Measurements from ENCODE around the gene AQP12A.

The AQP12A gene

DNA sequence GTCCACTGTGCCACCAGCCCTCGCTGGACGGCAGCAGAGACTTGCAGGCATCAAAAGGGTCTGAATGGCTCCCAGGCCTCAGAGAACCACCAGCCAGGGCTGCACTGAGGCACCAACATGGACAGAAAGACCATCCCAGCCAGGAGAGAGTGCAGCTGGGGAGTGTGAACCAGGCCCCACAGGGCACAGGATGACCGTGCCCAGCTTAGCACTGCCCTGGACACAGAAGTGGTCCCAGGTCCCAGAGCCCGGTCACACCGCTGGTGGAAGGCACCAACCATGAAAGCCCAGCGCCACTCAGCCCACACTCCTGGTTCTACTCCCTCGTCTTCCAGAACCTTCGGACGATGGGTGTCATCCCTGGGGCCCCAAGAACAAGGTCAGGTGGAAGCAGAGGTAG, 20.5 kb downstream of the AQP12A start:
- Histone ChIP-seq H3K27ac (ENCODE audit: low read depth, low read length, severe bottlenecking) (no peak overlapping the region), H3K4me3 (ENCODE audit: extremely low read depth, insufficient read depth, low read length, poor library complexity, severe bottlenecking) (no peak overlapping the region), H3K9me3 (ENCODE audit: control insufficient read depth, low read length) (no peaks in the 10 kb centered on the region), H3K36me3 (ENCODE audit: control insufficient read depth, insufficient read depth, low read length) (no peaks in the 10 kb centered on the region), H3K4me1 (ENCODE audit: control insufficient read depth, insufficient read depth, low read length, poor library complexity, severe bottlenecking) (no peaks in the 10 kb centered on the region)
- WGBS, 2 experiments (ENCODE audit: insufficient coverage in 2 of 2), result 87 to 90% methylated on average over 9 of the region's 9 CpGs

DNA sequence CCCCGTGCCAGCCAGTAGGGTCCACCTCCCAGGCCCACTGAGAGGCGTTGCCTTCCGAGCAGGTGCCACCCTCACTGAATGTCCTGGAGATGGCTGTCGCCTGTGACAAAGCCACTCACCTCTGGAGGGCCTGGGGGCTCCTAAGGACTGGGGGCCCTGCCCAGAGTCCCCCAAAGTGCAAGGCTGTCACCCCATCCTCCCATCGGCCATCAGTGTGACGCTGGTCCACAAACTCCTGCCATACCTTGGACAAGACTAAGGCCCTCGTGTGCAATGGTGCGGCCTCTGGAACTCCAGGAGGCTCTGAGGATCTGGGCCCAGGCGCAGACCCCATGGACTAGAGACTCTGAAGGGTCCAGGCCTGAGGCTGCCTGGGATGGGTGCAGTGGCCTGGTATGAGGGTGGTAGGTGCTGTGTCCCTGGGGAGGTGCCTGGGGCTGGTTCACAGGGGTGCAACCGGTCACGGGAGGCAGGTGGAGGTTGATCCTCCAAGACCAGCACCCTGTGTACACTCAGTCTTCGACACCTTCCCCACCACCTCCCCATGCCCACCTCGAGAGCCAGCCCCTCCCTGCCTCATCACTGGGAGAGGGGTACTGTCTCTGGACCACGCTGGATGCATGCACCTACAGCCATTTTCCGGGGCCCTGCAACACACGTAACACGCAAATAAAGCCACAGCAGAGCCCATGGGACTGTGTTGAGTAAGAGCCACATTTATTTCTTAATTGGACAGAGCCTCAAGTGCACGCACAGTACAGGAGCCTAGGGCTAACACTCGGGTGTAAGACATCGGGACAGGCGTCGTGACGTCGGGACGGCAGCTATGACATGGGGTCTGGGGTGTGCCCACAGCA, 21.6 kb downstream of the AQP12A start:
- Histone ChIP-seq H3K9me3 (ENCODE audit: control insufficient read depth, low read length) (no peaks in the 10 kb centered on the region), H3K27ac (ENCODE audit: low read depth, low read length, severe bottlenecking) (no peak overlapping the region), H3K36me3 (ENCODE audit: control insufficient read depth, insufficient read depth, low read length) (no peaks in the 10 kb centered on the region), H3K4me1 (ENCODE audit: control insufficient read depth, insufficient read depth, low read length, poor library complexity, severe bottlenecking) (no peaks in the 10 kb centered on the region), H3K4me3 (ENCODE audit: extremely low read depth, insufficient read depth, low read length, poor library complexity, severe bottlenecking) (no peak overlapping the region)
- WGBS, 2 experiments (ENCODE audit: insufficient coverage in 2 of 2), result 88% methylated on average over 22 to 24 of the region's 25 CpGs

DNA sequence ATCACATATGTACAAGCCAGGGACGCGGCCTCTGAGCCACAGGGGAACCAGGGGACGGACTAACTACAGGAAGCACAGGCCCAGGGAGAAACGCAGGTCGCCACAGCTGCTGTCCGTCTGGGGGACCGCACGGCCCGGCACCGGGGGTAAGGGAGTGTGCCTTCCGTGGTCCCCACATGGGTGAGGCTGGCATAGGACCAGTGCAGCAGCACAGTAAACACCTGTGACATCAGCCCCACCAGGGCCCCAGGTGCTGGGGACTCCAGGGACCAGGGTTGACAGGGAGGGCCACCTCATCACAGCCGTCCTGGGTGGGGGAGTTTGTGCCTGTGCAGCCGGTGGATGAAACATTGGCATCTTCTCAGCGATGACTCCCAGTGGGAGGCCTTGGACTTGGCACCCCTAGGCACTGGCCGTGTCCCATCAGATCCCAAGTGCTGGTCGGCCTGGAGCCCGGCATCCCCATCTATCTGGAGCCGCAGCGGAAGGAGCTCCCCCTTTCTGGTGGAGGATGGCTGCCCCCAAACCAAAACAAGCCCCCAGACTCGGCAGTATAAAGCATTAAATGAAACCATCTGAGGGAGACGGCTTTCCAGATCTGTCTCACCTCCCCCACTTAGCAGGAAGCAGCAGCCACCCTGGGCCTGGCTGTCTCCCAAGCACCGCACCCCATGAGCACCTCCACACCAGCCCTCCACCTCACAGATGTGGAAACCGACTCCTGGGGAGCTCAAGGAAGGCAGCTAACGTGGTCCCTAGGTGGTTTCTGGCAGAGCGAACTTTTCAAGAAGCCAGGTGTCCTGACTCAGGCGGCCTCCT, 22.5 kb downstream of the AQP12A start:
- Histone ChIP-seq H3K36me3 (ENCODE audit: control insufficient read depth, insufficient read depth, low read length) (no peaks in the 10 kb centered on the region), H3K9me3 (ENCODE audit: control insufficient read depth, low read length) (no peaks in the 10 kb centered on the region), H3K27ac (ENCODE audit: low read depth, low read length, severe bottlenecking) (no peak overlapping the region), H3K4me1 (ENCODE audit: control insufficient read depth, insufficient read depth, low read length, poor library complexity, severe bottlenecking) (no peaks in the 10 kb centered on the region), H3K4me3 (ENCODE audit: extremely low read depth, insufficient read depth, low read length, poor library complexity, severe bottlenecking) (no peak overlapping the region)
- 91 to 93% methylated on average over 25 to 26 of the region's 26 CpGs for WGBS, 2 experiments (ENCODE audit: insufficient coverage in 2 of 2)

DNA sequence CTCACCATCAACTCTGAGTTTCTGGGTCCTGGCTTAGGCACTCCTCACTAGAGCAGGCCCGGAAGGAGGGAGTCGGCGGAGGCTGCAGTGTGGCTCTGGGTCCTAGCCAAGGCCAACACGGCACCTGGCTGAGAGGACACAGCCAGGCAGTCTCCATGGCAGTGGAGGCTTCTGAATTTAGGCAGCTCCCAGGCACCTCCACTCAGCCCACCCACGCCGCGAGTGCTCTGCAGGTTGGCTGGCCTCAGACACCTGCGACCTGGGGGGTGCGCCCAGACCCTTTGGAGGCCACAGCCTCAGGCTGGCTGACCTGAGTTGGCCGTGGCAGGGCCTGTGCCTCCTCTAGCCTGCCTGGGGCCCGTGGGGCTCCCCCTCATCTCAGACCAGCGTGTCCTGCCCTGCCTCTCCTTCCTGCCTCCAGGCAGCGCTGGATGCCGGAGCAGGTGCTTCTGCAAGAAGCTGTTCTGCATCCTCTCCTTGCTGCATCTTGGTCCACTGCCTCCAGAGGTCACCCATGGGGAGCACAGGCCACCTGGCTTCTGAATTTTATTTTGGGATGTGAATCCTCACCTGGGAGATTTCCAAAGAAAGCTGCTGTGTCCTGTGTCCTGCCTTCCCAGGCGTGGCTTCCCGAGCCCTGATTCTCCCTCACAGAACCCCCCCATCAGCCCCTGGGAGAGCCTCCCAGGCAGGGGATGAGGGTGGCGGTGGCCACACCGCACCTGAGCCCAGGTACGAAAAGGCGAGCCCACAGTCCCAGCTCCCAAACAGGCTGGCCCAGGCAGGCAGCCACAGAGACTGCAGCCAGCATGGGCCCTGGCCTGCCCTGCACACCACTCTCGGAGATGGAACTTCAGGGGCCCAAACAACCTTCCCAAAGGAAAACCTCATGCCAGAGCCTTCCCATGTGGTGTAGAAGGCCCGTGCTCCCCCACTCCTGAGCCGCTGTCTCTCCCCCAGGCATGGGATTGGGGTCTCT, 23.4 kb downstream of the AQP12A start:
- 88 to 89% methylated on average over 17 to 23 of the region's 23 CpGs for WGBS, 2 experiments (ENCODE audit: insufficient coverage in 2 of 2)
- H3K4me1 ChIP-seq (ENCODE audit: control insufficient read depth, insufficient read depth, low read length, poor library complexity, severe bottlenecking), result no peaks in the 10 kb centered on the region
- no peaks in the 10 kb centered on the region for H3K36me3 ChIP-seq (ENCODE audit: control insufficient read depth, insufficient read depth, low read length)
- H3K4me3 ChIP-seq (ENCODE audit: extremely low read depth, insufficient read depth, low read length, poor library complexity, severe bottlenecking), result no peak overlapping the region
- H3K27ac ChIP-seq (ENCODE audit: low read depth, low read length, severe bottlenecking), result no peak overlapping the region
- no peaks in the 10 kb centered on the region for H3K9me3 ChIP-seq (ENCODE audit: control insufficient read depth, low read length)

DNA sequence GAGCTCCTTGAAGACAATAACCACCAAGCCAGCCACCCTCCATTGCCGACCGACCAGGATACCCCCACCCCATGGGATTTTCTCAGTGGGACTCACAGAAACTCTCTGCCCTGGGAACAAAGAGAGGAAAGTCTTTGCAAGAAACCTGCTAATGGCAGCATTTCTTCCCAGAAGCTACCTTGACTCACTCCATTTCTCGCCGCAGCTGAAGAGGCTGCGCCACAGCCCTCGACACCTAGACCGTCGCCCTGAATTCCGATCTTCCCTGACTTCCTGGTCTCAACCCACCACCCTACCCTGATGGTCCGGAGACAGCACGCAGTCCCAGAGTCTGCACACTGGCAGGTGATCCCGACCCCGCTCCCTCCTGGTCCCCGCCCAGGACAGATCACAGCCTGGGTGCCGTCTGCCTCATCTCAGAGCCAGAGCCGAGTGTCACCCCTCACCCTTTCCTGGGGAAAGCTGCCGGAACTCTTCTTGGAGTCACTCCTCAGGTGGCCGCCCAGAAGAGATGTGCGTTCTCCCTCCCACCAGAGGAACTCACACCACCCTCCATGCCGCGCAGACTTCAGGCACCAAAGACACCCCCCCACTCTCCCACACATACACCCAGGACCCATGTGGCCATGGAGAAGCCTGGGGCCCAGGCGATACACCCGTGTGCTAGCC, 24.6 kb downstream of the AQP12A start:
- Histone ChIP-seq H3K9me3 (ENCODE audit: control insufficient read depth, low read length) (no peaks in the 10 kb centered on the region), H3K36me3 (ENCODE audit: control insufficient read depth, insufficient read depth, low read length) (no peaks in the 10 kb centered on the region), H3K27ac (ENCODE audit: low read depth, low read length, severe bottlenecking) (no peak overlapping the region), H3K4me3 (ENCODE audit: extremely low read depth, insufficient read depth, low read length, poor library complexity, severe bottlenecking) (no peak overlapping the region), H3K4me1 (ENCODE audit: control insufficient read depth, insufficient read depth, low read length, poor library complexity, severe bottlenecking) (no peaks in the 10 kb centered on the region)
- WGBS, 2 experiments (ENCODE audit: insufficient coverage in 2 of 2), result 92 to 95% methylated on average over 13 to 21 of the region's 23 CpGs

DNA sequence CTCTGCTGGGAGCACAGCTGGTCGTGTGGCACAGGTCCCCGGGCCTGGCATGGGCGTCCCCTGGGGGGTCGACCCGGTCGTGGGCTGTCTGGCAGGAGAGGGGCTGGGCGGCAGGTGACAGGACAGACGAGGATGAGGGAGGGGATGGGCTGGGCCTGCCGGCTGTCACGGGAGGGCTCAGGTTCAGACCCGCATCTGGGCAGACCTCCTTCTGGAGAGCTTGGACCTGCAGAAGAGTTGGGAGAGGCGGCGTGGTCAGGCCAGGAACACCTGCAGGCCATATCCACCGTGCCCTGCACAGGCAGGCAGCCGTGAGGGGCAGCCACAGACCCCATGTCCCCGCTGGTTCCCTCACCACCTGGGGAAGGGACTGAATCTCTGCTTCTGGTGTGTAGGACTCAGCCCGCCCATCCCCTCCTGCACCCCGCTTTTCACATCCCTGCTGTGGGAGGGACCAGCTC, 25.5 kb downstream of the AQP12A start:
- Histone ChIP-seq H3K4me3 (ENCODE audit: extremely low read depth, insufficient read depth, low read length, poor library complexity, severe bottlenecking) (no peak overlapping the region), H3K9me3 (ENCODE audit: control insufficient read depth, low read length) (no peaks in the 10 kb centered on the region), H3K27ac (ENCODE audit: low read depth, low read length, severe bottlenecking) (no peak overlapping the region), H3K36me3 (ENCODE audit: control insufficient read depth, insufficient read depth, low read length) (no peaks in the 10 kb centered on the region), H3K4me1 (ENCODE audit: control insufficient read depth, insufficient read depth, low read length, poor library complexity, severe bottlenecking) (no peaks in the 10 kb centered on the region)
- 90 to 92% methylated on average over 15 to 16 of the region's 18 CpGs for WGBS, 2 experiments (ENCODE audit: insufficient coverage in 2 of 2)

DNA sequence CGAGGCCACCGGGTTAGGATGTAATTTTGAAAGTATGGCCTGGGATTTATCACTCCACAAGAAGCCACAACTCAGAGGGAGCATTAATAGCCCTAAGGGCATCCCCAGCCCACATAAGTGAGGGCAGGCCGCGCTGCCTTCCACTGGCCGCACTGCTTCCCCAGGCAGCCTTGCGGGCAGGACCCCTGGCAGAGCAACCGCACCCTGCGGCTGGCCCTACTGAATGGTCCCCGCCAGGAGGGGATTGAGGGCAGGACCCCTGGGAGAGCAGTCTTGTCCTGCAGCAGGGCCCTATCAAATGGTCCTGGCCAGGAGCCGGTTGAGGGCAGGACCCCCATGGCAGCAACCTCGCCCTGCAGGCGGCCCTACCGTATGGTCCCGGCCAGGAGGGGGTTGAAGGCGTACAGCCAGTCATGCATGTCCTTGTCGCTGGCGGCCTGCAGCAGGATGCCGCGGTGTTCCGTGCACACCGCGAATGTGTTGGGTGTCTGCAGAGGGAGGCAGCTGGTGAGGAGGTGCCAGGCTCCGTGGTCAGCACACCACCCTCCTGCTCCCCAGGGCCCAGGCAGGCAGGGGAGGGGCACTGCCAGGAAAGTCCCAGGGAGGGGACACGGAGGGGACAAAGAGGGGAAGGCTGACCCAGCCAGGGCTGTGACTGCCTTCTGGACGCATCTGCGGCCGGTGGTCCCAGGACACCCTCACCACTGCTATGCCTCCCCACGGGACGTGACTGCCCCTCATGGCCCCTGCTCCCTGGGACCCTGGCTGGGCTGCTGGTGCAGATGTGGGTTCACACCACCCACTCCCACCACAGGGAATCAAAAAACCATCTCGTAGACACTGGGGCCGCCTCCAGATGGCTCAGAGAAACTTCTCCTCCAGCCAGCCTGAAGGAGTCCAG, 26.3 kb downstream of the AQP12A start:
- H3K36me3 ChIP-seq (ENCODE audit: control insufficient read depth, insufficient read depth, low read length), result no peaks in the 10 kb centered on the region
- H3K27ac ChIP-seq (ENCODE audit: low read depth, low read length, severe bottlenecking), result no peak overlapping the region
- 93 to 94% methylated on average over 22 to 23 of the region's 31 CpGs for WGBS, 2 experiments (ENCODE audit: insufficient coverage in 2 of 2)

DNA sequence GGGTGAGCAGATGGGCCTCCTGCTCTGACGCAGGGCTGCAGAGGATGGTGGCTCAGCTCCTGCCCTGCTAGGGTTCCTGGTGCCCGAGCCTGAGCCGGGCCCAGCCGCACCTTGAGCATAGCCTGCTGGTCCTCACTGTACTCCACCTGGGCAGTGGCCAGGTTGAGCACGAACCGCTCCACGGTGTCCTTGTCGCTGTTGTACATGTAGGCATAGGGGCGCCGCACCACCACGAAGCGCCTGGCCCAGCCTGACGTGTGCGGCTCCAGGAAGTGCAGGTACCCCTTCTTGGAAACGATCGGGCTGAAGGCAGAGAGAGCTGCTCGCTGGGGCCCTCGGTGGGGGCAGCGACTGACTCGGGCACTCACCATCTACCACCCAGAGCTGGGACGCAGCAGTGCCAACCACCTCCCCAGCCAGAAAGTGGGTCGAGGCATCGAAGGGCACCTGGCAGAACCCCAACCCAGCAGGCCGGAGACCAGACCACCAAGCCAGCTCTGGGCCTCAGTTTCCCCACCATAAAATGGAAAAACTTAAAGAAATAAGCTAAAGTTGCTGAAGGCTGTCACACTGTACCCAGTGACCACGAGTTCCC, 27.3 kb downstream of the AQP12A start:
- no peaks in the 10 kb centered on the region for H3K36me3 ChIP-seq (ENCODE audit: control insufficient read depth, insufficient read depth, low read length)
- 91 to 95% methylated on average over 22 to 25 of the region's 25 CpGs for WGBS, 2 experiments (ENCODE audit: insufficient coverage in 2 of 2)
- no peaks in the 10 kb centered on the region for H3K4me1 ChIP-seq (ENCODE audit: control insufficient read depth, insufficient read depth, low read length, poor library complexity, severe bottlenecking)
- no peaks in the 10 kb centered on the region for H3K9me3 ChIP-seq (ENCODE audit: control insufficient read depth, low read length)
- H3K27ac ChIP-seq (ENCODE audit: low read depth, low read length, severe bottlenecking), result no peak overlapping the region
- no peak overlapping the region for H3K4me3 ChIP-seq (ENCODE audit: extremely low read depth, insufficient read depth, low read length, poor library complexity, severe bottlenecking)

More for the DNA sequence above, 26.3 kb downstream of the AQP12A start:
- no peaks in the 10 kb centered on the region for H3K9me3 ChIP-seq (ENCODE audit: control insufficient read depth, low read length)
- no peak overlapping the region for H3K4me3 ChIP-seq (ENCODE audit: extremely low read depth, insufficient read depth, low read length, poor library complexity, severe bottlenecking)
- H3K4me1 ChIP-seq (ENCODE audit: control insufficient read depth, insufficient read depth, low read length, poor library complexity, severe bottlenecking), result no peaks in the 10 kb centered on the region
